ENCODE data around the gene NGEF. TPM values are rescaled to one million over a fixed set of nuclear protein-coding genes. Genes with fewer than 3 reads are reported as not detected.

Gene NGEF
- total and polyA plus RNA-seq, 9 of the 15 experiments (the other 6 are each of a cell fraction or from before 2014, with no cell fraction given): 0.07 to 0.17 (median 0.09) TPM; not detected in 6

GRCh38 chr2:232835687-232836208 lies 177.3 kb downstream of the NGEF start:
- peaks cover 5% of the 10 kb centered on the region; the same call in 1 of the 3 replicates for H3K79me2 ChIP-seq (ENCODE audit: control insufficient read depth, insufficient read depth, low read length)
- H3K36me3 ChIP-seq (ENCODE audit: control insufficient read depth, insufficient read depth, low read length): peaks cover 79% of the 10 kb centered on the region; the same call in 2 of the 3 replicates
- H3K9ac ChIP-seq (ENCODE audit: insufficient read depth in 1 of 2, low read depth in 2 of 2, low read length in 2 of 2): no peak overlapping the region
- H3K4me1 ChIP-seq (replicated peaks in 1 of 2; ENCODE audit: control insufficient read depth in 2 of 2, insufficient read depth in 2 of 2, low read length in 2 of 2): peaks cover 0 to 23% of the 10 kb centered on the region in 2 experiments; a peak in 4 of 5 replicates
- H3K27ac ChIP-seq (ENCODE audit: extremely low read depth, low read depth, low read length): no peak overlapping the region
- no peak overlapping the region for H2AFZ ChIP-seq (ENCODE audit: low read depth, low read length)
- DNase-seq (ENCODE audit: extremely low read depth in 1 of 4, low spot score in 3 of 4) (no peak), FAIRE-seq (no peak), ATAC-seq (no peak)
- CTCF ChIA-PET (ENCODE audit: low intra/inter-chr PET ratio): no interaction called here
- no peaks in the 10 kb centered on the region for H4K20me1 ChIP-seq (replicated peaks; ENCODE audit: control insufficient read depth, insufficient read depth, low read length)
- no peaks in the 10 kb centered on the region for H3K9me3 ChIP-seq (replicated peaks; ENCODE audit: control insufficient read depth, insufficient read depth, low read depth, low read length)
- POLR2A ChIA-PET: no interaction called here
- H3K4me2 ChIP-seq (ENCODE audit: insufficient read depth, low read length): no peak overlapping the region
- in situ Hi-C loops (cut with MboI): no loop called here
- no peak overlapping the region for H3K4me3 ChIP-seq
- intact Hi-C loops (cut with micrococcal nuclease): loop anchor here (5.0 kb wide), 1 partner anchor 228 kb away; no protein-coding TSS in a partner anchor
- no peaks in the 10 kb centered on the region for H3K9me1 ChIP-seq (ENCODE audit: control insufficient read depth, insufficient read depth, low read length)
- H3K27me3 ChIP-seq (ENCODE audit: control insufficient read depth in 2 of 2, insufficient read depth in 2 of 2, low read length in 2 of 2): no peaks in the 10 kb centered on the region
- BruUV-seq (replicated peaks): no TSS peak
- WGBS (ENCODE audit: insufficient coverage, low coverage, missing lambda C conversion rate): 88% methylated on average over 11 of the region's 14 CpGs
- TF ChIP-seq ZBTB2 (IDR thresholded peaks at IDR 0.05) (no peak), ZNF76 (CRISPR knock-in tag; IDR thresholded peaks at IDR 0.05; ENCODE audit: borderline replicate concordance) (no peak), ZC3H4 (CRISPR knock-in tag; IDR thresholded peaks at IDR 0.05; ENCODE audit: borderline replicate concordance) (no peak), BCL6 (CRISPR knock-in tag; IDR thresholded peaks at IDR 0.05) (no peak), SPI1 (IDR thresholded peaks at IDR 0.05; ENCODE audit: borderline replicate concordance, low read depth, low read length) (no peak), ATF7 (IDR thresholded peaks at IDR 0.05) (no peak), MAX (CRISPR knock-in tag; IDR thresholded peaks at IDR 0.05) (no peak), ZNF140 (CRISPR knock-in tag; IDR thresholded peaks at IDR 0.05) (no peak), ZNF75A (CRISPR knock-in tag; IDR thresholded peaks at IDR 0.05) (no peak), KAT8 (IDR thresholded peaks at IDR 0.05; ENCODE audit: low read depth) (no peak), ZNF407 (IDR thresholded peaks at IDR 0.05; ENCODE audit: low read depth) (no peak), ZNF431 (CRISPR knock-in tag; IDR thresholded peaks at IDR 0.05) (no peak), ZBTB26 (CRISPR knock-in tag; IDR thresholded peaks at IDR 0.05) (no peak)

All from K562 (cell line).